GM21723 (cell line): ENCODE data around the gene GCH1.
"Not testable (repeated sequence)": the region's sequence is repeated elsewhere in the genome, so short reads cannot be mapped to it uniquely, and the experiment has no call there.

ENCODE experiments used
- ATAC-seq: cut with Tn5 transposase; IDR thresholded peaks from one replicate; pipeline ENCODE4 v1.9.1; 2021; ENCODE audit warnings: mild to moderate bottlenecking, moderate library complexity; ENCODE audit not compliant: unreplicated experiment

Gene GCH1

DNA sequence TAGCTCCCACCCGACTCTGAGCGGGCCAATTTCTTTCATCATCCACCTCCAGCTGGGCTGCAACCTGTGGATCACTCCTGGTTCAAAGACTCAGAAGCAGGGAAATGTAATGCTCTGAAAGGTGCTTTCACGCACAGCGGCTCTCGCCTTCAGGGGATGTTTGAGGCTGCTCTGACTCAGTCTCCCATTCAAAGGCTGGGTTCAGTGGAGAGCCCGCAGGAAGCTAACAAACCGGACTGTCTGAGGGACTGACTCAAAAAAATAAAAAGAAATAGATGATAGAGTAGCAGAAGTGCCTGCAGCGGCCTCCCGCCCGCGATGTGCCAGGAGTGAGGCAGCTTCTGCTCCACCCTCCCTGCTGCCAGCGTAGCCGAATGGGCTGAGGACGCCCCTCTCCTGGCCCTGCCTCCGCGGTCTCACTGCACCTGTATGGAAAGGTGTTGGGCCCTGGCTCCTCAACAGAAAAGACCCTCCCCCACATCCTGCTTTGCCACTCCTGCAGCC is 98.0 kb downstream of the GCH1 start:
- ATAC-seq = no peak

DNA sequence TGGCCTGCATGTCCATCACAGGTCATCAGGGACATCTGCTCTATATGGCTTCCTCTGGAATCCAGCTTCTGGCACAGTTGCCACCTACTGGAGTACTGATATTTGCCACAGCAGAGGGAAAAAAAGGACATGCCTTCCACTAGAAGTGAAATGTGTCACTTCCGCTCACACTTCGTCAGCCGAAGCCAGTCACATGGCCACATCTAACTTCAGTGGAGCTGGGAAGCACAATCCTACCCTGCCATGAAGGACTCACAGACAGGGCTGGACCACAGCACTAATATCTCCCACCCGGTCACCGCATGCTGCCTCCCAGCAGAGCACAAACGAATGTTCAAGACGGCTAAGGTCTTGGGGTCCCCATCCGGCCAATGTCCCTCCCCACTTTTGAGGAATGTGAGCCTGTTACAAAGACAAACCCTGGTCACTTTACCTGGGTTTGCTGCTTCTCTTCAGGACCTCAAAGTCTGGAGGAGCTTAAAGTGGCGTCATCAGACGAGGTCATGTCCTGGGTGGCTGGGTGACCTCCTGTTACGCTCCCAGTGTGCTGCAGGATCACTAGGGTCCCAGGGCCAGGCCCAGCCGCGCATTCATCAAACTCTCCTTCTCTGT is 98.6 kb downstream of the GCH1 start:
- no peak for ATAC-seq

DNA sequence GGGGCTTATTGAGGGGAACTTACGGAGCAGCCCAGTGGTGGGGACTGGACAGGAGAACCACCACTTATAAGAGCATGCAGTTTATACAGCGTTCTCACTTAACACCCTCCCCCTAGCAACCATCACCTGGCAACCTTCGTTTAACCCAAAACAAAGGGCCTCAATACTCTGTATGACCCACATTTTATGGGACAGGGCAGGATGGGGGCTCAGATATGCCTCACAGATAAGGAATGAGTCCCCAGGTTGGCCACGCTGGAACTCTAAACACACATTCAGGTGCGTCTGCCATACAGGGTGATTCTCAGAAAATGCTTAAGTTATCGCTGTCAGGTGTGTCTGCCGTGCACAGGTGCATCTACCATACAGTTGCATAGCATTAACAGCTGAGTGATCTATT is 99.2 kb downstream of the GCH1 start:
- ATAC-seq = no peak

DNA sequence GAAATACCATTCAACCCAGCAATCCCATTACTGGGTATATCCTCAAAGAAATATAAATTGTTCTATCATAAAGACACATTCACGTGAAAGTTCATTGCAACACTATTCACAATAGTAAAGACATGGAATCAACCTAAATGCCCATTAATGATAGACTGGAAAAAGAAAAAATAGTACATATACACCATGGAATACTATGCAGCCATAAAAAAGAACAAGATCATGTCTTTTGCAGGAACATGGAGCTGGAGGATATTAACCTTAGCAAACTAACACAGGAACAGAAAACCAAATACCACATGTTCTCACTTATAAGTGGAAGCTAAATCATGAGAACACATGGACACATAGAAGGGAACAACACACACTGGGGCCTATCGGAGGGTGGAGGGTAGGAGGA is 101.1 kb downstream of the GCH1 start:
- ATAC-seq = not testable (repeated sequence)

DNA sequence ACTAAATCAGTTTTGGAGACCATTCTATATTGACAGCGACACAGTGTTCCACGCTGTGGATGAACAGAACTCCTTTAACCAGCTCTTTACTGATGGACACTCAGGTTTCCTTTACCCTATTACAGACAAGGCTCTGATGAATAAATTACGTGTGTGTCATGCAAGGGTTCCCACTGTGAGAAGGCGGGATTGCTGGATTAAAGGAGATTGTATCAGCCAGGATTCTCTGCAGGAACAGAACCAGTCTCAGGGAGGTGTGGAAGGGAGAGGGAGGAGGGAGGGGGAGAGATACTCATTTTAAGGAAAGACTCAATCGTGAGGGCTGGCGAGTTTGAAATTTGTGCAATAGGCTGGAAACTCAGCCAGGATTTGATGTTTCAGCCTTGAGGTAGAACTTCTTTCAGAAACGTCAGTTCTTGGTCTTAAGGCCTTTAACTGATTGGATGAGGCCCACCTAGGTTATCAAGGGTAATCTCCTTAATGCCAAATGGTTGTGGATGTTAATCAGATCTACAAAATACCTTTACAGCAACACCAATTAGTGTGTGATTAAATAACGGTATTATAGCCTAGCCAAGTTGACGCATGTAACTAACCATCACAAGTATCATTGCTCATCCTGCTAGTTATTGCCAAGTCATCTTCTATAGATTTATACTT is 104.0 kb downstream of the GCH1 start:
- no peak for ATAC-seq

DNA sequence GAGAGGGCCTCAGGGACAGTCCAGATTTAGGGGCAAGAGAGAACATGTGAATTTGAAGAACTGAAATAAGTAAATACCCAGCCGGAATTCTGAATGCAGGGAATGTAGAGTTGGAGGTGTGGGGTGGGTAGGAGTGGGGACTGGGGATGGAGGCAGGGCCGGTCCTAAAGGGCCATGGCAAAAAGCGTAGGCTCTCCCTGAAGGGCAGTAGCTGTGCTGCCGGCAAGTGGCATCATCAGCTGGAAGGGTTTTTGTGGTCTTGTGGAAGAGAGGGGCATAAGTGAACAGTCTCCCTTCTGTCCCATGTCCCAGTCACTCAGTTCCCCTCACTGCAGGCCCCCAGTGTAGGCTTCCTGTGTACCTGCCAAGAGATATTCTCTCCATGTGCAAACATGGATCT is 104.6 kb downstream of the GCH1 start:
- no peak for ATAC-seq

DNA sequence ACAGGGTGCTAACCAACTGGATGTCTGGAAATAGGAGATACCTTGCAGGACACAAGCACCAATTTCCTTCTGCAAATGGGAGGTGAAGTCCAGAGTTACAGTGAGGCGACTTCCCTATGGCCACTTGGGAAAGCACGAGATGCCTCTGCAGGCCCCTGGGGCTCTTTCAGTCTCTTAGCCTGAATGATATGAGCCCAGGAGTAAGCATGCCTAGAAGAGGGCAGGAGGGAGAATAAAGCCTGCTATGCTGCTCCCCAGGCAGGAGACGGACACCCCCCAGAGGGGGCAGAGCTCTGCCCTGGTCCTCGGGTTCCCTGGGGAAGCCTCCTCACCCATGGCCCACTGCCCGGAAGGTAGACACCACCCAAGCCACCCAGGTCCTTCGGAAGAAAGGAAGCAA is 105.1 kb downstream of the GCH1 start:
- ATAC-seq = no peak

DNA sequence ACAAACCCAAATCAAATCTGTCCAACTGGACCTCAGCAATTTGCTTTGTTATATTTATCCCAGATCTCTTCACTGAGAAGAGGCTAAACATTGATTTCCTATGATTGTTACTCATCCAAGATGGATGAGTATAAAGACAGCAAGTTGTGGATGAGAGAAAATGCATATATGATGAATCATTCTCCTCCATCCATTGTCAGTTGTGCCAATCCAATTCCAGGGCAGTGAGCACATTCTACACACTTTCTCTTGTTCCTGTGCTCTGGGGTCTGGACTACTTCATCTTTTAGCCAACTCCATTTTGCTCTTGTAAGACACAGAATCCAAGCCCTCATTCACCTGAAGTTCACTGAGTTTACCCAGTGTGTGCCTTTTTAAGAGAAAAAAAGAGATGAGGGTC is 105.7 kb downstream of the GCH1 start:
- no peak for ATAC-seq

DNA sequence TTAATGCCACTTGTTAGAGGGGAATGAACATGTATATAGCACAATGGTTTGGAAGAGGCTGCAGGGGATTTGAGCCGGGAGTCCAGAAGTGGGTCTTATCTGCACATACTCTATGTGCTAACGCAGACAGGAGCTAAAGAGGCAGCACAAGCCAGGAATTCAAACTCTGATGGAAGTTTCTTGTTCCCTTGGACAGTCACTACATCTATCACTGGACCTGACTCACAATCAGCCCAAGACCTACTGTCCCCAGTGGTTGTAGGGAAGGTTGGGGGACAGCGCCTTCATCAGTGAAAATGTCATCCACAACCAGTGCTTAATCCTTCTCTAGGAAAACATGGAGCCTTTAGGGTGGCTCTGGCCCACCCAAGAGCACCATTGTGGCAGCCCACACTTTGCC is 107.8 kb downstream of the GCH1 start:
- ATAC-seq = no peak

DNA sequence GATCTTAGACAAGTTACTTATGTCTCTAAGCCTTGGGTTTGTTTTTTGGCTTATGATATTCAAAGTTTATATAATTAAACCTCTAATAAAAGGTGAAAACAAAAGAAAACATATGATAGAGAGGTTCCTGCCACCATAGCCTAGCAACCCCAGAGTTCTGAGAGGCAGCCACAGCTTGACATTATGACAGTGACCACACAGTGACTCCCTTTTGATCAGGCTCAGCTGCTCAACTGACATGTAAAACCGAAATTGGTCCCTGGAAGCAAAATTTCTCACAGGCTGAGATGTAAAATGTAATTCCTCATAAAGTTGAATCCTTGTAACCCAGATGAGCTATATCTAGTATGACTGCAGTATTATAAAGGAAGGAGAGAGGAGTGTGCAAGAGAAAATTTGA is 108.5 kb downstream of the GCH1 start:
- no peak for ATAC-seq

DNA sequence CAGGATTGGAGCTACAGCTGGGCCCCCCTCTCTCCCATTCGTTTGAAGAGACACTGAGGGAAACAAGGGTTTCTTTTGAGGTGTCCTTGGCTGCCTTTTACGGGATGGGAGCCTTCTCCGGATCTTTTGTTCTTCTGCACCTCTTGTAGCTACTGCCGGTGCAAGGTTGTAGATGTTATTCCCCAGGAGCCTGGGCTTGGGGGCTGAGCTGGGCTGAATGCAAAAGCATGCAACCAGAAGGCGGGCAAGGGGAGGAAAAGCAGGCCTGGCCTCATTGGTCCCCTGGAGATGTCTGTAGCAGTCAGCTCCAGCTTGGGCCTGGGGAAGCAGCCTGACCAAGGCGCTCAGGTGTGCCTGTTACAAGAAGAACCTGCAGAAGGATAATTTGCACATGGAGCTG is 110.3 kb downstream of the GCH1 start:
- ATAC-seq = no peak
